ENCODE measurements around the gene DCUN1D2.

DCUN1D2 gene

GRCh38 chr13:113407531-113408393 lies 82.7 kb downstream of the DCUN1D2 start:
- no peak for DNase-seq (ENCODE audit: low read depth in 2 of 2)

- DNase-seq (ENCODE audit: low read depth in 2 of 2), result no peak
Observed at GRCh38 chr13:113407103-113407530, 83.4 kb downstream of the DCUN1D2 start.

GRCh38 chr13:113406321-113407102 lies 84.0 kb downstream of the DCUN1D2 start:
- no peak for DNase-seq (ENCODE audit: low read depth in 2 of 2)
